Ovary (tissue), 3 donors: ENCODE data around the gene AMIGO1.

Source experiments
- CTCF ChIP-seq, 3 donors: fragments of 450-650 bp in 2 of 3; fragments of 200-600 bp in 1 of 3; IDR thresholded peaks; one replicate each; pipeline versions ENCODE4 v1.5.1 to v1.8.0; 2016 to 2022; ENCODE audit warnings: antibody characterized with exemption in 3 of 3, mild to moderate bottlenecking in 1 of 3
- POLR2A ChIP-seq: fragments of 450-650 bp; IDR thresholded peaks from one replicate; pipeline ENCODE4 v1.6.1; 2017; ENCODE audit warnings: antibody characterized with exemption, mild to moderate bottlenecking, moderate library complexity
- donor health status: DM: no; HTN: no; CAD: no.

GRCh38 chr1:109466125-109466451 lies 43.4 kb downstream of the AMIGO1 start:
- TF ChIP-seq CTCF (IDR thresholded peaks at IDR 0.05) (no peak), POLR2A (no peak)
